Activated gamma-delta T cell (primary cell): ENCODE data around the gene STPG1.
"Not testable (repeated sequence)": the region's sequence is repeated elsewhere in the genome, so short reads cannot be mapped to it uniquely, and the experiment has no call there.

Source experiments
- DNase-seq: peaks from one replicate; lab custom pipeline; 2025; lab: John Stamatoyannopoulos, UW
- total RNA-seq, 2 donors: gene quantifications; one replicate each; lab custom pipeline; 2026; lab: John Stamatoyannopoulos, UW

STPG1 gene, protein sequence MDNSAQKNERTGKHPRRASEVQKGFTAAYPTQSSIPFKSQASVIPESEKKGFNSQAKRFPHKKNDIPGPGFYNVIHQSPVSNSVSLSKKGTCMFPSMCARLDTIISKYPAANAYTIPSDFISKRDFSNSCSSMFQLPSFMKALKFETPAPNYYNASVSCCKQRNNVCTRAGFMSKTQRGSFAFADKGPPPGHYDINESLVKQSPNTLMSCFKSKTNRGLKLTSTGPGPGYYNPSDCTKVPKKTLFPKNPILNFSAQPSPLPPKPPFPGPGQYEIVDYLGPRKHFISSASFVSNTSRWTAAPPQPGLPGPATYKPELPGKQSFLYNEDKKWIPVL
- total RNA-seq: 5.9 to 6.6 reads per million in 2 donors

DNA sequence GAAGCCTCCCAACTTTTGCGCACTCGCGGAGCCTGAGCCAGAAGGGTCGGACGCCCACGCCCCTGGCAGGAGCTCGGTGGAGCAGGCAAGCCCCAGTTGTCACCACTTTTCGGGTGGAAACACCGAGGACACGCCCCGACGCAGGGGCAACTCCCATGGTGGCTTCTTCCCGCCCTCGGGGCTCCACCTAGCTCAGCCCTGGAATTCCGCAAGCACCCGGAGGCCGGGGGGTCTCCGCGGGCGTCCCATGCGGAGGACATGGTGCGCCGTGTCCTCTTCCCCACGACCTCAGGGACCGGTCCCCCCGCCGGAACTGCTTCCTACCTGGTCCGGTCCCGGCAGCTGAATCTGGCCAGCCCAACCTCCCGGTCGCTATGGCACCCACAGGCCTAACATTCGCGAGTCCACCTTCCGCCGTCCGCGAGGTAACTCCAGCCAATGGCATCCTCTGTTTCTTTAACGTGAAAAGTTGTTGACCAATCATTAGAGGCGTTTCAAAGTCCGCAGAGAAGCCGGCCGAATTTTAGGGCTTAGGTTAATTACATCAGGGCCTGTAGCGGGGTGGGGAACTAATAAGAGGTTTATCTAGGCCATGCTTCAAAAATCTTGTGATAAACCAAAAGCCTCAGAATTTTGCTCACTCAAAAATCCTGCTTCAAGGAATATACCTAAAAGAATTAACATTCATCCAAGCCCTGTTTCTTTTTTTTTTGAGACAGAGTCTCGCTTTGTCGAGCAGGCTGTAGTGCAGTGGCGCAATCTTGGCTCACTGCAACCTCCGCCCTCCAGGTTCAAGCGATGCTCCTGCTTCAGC lies at the start of gene STPG1:
Gene STPG1, minus strand, starts transcription at position 433 of the 814 bp plus-strand sequence. CDS start 12,394 bp downstream, outside the sequence.
- DNase-seq: peak; percentile 23

DNA sequence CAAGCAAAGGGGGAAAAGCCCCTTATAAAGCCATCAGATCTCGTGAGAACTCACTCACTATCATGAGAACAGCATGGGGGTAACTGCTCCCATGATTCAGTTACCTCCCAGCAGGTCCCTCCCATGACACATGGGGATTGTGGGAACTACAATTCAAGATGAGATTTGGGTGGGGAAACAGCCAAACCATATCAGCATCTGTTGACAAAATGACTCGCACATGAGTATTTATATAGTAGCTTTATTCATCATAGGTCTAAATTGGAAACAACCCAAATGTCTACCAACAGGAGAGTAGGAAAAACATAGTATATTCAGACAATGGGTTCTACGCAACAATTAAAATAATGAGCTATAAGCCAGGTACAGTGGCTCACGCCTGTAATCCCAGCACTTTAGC lies 48.5 kb upstream of the STPG1 start:
- DNase-seq: not testable (repeated sequence)

GRCh38 chr1:24459551-24460266 lies 46.1 kb upstream of the STPG1 start:
- no peak for DNase-seq

- no peak for DNase-seq
These were observed 44.3 kb upstream of the STPG1 start for GRCh38 chr1:24457866-24458265.

DNA sequence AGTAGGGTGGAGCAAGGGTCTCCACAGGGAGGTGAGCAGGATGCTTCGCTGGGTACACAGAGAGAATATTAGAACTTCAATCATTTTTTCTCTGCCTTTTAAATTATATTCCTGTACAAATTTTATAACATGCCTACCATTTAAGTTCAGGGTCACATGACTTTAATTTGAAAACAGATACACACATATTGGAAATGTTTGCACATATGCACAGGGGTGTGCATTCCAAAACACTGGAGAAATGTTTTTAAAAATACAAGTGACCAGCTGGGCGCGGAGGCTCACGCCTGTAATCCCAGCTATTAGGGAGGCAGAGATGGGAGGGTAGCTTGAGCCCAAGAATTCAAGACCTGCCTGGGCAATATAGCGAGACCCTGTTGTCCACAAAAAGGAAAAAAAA lies 41.7 kb upstream of the STPG1 start:
- no peak for DNase-seq

- no peak for DNase-seq
These were observed 41.1 kb upstream of the STPG1 start for GRCh38 chr1:24454673-24455072.

- no peak for DNase-seq
These were observed 39.4 kb upstream of the STPG1 start for GRCh38 chr1:24452922-24453485.

DNA sequence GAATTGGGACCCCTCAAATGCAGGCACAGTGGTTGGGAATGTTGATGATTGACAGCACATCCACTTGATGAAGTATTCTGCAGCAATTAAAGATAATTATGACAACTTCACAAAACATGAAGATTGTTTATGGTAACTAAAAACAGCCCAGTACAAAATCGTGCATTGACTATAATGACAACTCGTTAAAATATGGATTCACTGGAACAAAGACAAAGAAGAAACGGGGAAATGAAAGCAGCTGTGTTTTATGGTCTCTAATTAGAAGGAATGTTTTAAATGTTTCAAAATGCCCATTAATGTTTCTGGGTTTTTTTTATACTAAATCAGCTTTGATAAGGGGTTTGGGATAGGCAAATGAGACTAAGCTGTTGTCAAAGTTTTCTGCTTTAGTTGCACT lies 38.2 kb upstream of the STPG1 start:
- no peak for DNase-seq

DNA sequence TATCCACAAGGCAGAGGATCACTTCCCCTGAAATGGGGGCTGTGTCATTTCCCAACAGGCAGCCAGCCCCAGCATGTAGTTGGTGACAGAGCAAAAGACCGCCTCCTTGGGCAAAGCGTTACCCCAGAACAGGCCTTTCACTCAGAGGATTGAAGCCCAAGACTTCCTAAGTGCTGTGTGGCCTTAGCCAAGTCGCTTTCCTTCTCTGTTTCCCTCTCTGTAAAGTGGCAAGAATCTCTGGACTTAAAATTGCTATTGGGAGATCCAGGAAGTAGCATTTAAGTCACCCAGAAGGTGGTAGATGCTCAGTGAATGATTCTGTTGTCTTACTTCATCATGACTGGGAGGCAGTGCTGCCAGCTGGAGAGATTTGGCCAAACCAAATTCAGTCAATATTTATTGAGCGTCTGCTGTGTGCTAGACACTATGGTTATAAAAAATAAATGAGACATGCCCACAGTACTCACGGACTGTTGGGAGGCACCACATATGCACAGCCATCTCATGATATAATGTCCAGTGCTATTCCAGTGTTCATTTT lies 37.3 kb upstream of the STPG1 start:
- DNase-seq: no peak

DNA sequence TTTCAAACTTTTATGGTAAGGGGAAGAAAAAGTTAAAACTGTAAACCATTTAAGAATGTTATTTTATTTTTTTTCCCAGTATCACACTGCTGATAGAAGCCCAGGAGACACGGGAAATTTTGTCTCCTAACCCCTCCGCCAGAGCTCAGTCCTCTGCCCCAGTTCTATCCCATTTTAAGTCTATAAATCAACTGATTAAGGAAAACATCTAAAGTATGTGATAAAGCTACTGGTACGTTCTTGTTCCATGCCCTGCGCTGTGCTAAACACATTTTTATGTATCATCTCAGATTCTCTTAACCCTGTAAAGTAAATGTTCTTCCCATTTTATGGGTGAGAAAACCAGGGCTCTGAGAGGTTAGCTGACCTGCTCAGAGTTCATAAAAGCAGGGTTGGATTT lies 36.7 kb upstream of the STPG1 start:
- DNase-seq: no peak

- DNase-seq: not testable (repeated sequence)
These were observed 32.9 kb upstream of the STPG1 start for GRCh38 chr1:24446446-24446845.

DNA sequence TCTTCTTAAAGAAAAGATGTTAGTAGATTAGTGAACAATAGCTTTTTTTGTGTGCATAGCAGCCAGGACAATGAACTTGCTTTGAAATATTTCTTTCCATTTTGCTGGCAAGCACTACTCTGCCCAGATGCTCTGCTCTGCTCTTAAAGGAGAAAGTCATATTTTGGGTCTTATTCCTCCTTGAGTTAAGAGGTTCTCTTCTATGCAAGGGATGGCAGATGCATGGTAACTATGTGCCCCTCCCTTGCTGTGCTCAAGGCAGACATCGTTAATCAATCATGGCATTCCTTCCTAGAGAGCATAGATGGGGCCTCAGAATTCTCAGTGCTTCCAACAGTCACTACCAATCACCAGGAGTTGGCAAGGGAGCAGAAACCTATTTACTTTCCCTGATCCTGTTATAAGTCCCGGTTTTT lies 29.7 kb upstream of the STPG1 start:
- no peak for DNase-seq

DNA sequence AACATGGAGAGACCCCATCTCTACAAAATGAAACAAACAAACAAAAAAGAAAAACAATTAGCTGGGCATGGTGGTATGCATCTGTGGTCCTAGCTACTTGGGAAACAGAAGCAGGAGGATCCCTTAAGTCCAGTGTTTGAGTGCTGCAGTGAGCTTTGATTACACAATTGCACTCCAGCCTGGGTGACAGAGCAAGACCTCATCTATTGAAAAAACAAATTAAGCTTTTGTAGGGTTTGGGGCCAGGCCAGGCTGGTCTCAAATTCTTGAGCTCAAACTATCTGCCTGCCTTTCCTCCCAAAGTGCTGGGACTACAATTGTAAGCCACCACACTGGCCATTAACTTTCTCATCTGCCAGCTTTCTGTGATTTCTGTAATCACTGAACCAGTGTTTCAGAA lies 29.2 kb upstream of the STPG1 start:
- no peak for DNase-seq

DNA sequence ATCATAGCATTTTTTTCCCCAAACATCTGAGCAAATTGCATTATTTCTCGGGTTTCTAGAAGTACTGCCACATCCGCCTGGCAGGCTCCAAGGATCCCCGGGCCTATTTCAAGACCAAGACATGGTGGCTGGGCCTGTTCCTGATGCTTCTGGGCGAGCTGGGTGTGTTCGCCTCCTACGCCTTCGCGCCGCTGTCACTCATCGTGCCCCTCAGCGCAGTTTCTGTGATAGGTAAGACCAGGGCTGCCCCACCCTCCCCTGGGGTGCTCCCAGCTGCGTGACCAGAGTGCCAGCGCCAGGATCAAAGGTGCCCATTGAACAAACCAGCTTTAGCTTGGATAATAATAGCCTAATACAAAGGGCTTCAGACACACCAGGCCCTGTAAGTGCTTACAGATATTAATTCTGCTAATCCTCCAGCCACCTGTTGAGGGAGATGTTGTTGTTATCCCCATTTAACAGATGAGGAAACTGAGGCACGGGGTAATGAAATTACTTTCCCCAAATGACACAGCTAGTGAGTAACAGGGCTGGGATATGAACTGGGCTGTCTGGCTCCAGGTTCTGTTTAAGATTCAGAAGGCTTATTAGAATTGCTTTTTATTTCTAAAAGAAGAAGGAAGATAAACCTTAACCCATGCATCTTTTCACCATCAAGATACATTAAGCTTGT lies 28.6 kb upstream of the STPG1 start:
- DNase-seq: no peak

GRCh38 chr1:24441480-24441879 lies 27.9 kb upstream of the STPG1 start:
- no peak for DNase-seq

GRCh38 chr1:24440436-24440835 lies 26.9 kb upstream of the STPG1 start:
- DNase-seq: no peak

DNA sequence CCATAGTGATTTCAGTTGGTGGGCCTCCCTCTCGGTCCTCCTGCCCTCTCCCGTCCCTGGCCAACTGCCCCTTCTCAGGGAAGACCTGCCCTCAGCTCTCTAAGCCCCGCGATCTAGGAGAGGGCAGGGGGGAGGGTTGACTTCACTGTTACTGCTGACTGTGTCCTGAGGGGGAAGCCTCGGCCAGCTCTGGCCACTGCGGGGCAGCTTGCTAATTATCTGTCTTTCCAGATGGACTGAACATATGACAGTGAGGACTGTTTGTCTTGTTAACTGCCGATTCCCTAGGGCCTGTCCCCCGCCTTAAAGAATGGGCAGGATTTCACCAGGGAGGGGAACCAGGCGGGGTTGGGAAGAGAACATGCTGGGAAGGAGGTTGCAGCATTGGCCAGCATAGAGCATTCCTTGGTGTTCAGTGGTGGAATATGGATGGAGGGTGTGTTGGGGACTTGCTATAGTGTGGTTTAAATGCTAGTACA lies 24.9 kb upstream of the STPG1 start:
- no peak for DNase-seq

- no peak for DNase-seq
These were observed 24.2 kb upstream of the STPG1 start for GRCh38 chr1:24437631-24438396.

GRCh38 chr1:24435782-24436365 lies 22.3 kb upstream of the STPG1 start:
- no peak for DNase-seq

DNA sequence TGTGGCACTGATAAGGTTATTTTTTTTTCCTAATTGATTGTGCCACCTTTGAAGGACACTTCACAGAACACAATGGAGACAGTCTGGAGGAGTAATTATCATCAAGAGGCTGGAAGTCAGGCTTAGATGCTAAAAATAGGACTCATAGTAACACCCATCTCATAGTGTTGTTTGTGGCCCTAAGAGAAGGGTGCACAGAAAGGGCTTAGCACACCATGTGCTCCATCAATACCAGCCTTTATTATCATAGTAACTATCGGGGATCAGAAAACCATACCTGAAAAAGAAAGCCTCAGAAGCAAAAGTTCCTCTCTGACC lies 13.9 kb upstream of the STPG1 start:
- DNase-seq: no peak
